Effector CD8-positive, alpha-beta T cell (primary cell): ENCODE results near the gene TNNC2.
A peak's percentile ranks its signal among the peaks of the same experiment; 100 is the strongest.
"Not testable (repeated sequence)": the region's sequence is repeated elsewhere in the genome, so short reads cannot be mapped to it uniquely, and the experiment has no call there.

Experiments used
- DNase-seq: peaks from one replicate; lab custom pipeline; 2025; lab: John Stamatoyannopoulos, UW

The TNNC2 gene

DNA sequence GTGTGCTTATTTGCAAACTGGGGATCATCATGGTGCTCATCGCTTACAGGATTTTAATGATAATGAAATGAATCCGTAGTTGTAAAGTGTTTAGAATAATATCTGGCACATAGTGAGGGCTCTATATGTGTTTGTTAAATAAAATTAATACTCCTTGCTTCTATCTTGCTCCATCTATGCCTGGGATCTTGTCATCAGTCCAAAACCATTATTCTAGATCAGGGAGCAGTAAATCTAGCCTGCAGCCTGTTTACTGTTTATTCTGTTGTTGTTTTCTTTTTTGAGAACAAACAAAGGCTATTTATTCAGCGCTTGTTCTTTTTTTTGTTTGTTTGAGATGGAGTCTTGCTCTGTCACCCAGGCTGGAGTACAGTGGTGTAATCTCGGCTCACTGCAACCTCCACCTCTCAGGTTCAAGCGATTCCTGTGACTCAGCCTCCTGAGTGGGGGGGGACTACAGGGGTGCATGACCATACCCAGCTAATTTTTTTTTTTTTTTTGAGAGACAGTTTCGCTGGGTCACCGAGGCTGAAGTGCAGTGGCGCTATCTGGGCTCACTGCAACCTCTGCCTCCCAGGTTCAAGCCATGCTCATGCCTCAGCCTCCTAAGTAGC is 22.0 kb upstream of the TNNC2 start:
- no peak for DNase-seq

GRCh38 chr20:45848421-45848820 is 21.3 kb upstream of the TNNC2 start:
- no peak for DNase-seq

- DNase-seq = no peak
Measured at GRCh38 chr20:45845452-45845851, 18.3 kb upstream of the TNNC2 start.

- no peak for DNase-seq
Measured at GRCh38 chr20:45843506-45843905, 16.4 kb upstream of the TNNC2 start.

DNA sequence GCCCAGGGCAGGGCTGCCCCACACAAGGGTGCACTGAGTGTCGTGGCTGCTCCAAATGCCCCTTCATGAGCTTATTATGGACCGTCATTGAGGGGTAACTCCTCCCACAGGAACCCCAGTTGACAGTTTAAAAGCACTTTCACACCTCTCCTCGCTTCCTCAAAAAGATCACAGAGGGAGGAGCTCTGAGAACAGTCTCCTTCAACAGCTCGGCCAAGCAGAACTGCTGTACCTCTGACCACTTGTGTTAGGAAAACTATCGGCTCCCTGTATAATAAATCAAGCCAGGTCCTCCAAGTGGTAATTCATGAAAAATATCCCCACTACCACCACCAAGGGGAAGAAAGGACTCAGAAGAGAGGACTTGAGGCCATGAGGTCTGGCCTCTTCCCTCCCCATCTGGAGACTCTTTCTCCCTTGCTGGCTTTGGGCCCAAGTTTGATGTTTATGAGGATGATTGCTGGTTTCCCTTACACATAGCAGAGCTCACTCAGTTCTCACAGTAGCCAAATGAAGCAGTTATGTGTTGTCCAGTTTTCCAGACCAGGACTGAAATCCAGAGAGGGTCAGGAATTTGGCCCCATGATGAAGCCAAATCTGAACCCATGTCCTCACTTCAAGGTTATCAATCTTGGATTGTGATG is 15.2 kb upstream of the TNNC2 start:
- DNase-seq = no peak

GRCh38 chr20:45841407-45842129 is 14.5 kb upstream of the TNNC2 start:
- DNase-seq = no peak

DNA sequence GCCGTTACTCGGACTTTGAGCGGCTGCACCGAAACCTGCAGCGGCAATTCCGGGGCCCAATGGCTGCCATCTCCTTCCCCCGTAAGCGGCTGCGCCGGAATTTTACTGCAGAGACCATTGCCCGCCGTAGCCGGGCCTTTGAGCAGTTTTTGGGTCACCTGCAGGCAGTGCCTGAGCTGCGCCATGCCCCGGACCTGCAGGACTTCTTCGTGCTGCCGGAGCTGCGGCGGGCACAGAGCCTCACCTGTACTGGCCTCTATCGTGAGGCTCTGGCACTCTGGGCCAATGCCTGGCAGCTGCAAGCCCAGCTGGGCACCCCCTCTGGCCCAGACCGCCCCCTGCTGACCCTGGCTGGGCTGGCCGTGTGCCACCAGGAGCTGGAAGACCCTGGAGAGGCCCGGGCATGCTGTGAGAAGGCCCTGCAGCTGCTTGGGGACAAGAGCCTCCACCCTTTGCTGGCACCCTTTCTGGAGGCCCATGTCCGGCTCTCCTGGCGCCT is 13.6 kb upstream of the TNNC2 start:
- DNase-seq = no peak

GRCh38 chr20:45836841-45837240 is 9.7 kb upstream of the TNNC2 start:
- no peak for DNase-seq

DNA sequence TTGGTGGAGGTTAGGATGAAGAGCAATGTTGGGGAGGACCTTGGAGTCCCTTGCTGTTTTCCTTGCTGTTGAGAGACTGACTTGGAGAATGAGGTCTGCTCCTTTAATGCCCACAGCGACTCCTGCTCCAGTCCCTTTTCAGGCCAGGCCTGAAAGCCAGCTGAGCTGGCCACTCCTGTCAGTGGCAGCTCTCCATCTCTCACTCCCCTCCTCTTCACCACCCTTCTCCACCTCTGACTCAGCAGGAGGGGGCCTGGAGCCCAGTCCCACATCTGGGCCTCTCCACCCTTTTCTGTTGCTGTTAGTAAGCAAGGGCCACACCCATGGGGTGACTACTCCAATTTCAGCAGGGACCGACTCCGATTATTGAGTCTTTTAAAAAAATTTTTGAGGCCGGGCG is 8.7 kb upstream of the TNNC2 start:
- no peak for DNase-seq

- no peak for DNase-seq
Measured at GRCh38 chr20:45835329-45835765, 8.2 kb upstream of the TNNC2 start.

DNA sequence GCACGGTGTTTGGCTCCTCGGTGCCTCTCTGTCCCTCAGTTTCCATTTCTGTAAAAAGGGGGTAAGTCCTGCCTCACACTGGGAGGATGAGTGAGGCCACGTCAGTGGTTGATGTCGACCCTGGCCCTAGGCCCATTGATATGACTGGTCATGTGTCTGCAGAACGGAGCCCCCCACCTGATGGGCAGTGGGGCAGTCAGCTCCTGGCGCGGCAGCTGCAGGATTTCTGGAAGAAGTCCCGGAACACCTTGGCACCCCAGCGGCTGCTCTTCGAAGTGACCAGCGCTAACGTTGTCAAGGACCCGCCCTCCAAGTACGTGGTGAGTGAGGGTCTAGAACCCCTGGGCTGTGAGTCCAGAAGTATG is 7.7 kb upstream of the TNNC2 start:
- DNase-seq = no peak

DNA sequence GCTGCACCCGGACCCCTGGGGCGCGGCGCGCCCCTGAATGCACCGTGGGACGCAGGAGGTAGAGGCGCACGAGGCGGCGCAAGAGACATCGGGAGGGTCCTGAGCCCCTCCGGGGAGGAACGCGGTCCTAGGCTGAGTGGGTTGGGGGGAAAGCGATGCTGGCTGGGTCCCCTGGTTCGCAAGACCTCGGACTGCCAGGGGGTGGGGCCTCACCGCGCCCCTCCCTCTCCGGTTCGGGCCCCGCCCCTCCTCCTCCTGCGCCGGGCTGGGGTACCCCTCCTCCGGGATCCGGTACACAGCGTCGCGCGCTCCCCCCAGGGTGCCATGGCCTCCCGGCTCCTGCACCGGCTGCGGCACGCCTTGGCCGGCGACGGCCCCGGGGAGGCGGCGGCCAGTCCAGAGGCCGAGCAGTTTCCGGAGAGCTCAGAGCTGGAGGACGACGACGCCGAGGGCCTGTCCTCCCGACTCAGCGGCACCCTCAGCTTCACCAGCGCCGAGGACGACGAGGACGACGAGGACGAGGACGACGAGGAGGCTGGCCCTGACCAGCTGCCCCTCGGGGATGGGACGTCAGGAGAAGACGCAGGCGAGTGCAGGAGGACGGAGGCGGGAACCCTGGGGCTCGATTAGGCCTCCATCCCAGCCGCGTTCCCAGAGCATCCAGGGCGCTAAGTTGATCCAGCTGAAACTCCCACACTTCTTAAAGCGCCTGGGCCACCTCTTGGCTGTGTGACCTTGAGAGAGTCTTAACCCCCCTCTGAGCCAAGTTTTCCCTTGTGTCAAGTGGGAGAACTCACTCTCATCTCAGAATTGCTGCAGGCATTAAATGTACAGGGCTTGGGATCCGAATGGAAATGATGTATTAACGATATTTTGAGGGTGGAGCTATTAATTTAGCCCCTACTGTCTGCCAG is 7.0 kb upstream of the TNNC2 start:
- no peak for DNase-seq

GRCh38 chr20:45833030-45833882 is 6.1 kb upstream of the TNNC2 start, which contains the start of gene SNX21:
SNX21 (plus strand) TSS chr20:45833799; CDS start chr20:45833920, 121 bp downstream.
- DNase-seq = no peak

DNA sequence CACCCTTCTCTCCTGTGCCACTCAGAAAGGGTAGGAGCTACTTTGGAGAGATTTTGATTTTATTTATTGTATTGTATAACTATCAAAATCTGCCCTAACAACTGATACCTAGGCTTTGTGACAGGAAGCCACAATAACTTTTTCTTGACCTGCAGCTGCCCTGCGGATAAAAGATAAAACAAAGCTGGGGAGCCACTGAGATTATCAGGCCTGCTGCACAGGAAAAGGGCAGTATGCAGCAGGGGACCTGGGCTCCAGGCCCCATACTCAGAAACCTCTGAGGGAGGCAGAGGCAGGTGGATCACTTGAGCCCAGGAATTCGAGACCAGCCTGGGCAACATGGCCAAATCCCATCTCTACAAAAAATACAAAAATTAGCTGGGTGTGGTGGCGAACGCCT is 5.5 kb upstream of the TNNC2 start:
- DNase-seq = no peak

DNA sequence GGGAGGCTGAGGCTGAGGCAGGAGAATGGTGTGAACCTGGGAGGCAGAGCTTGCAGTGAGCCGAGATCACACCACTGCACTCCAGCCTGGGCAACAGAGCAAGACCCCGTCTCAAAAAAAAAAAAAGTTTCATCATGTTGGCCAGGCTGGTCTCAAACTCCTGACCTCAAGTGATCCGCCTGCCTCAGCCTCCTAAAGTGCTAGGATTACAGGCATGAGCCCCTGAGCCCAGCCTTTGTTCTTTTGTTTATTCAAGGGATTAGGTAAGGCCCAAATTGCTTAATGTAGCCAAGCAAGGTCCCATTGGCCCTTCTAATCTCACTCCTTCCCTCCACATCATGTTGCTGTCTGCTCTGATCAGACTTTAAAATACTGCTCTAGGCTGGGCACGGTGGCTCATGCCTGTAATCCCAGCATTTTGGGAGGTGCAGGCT is 2.6 kb upstream of the TNNC2 start:
- not testable (repeated sequence) for DNase-seq

GRCh38 chr20:45828589-45828988 is 1.5 kb upstream of the TNNC2 start:
- DNase-seq = no peak

- DNase-seq = no peak
Measured at GRCh38 chr20:45827712-45828111, 600 bp upstream of the TNNC2 start.

- DNase-seq = no peak
Measured at GRCh38 chr20:45826381-45827019, 612 bp downstream of the TNNC2 start.

GRCh38 chr20:45823949-45824835 is 2.9 kb downstream of the TNNC2 start:
- DNase-seq = peak; percentile 30
